Lower leg skin (tissue), 3 donors: Measurements from ENCODE around the gene ALDH1A2.

Source experiments
- POLR2A ChIP-seq, 2 donors: fragments of 450-650 bp; IDR thresholded peaks; one replicate each; pipeline ENCODE4 v1.6.1; 2016 to 2017; ENCODE audit warnings: antibody characterized with exemption in 2 of 2, mild to moderate bottlenecking in 1 of 2, moderate library complexity in 1 of 2
- TF ChIP-seq, protein P1 (sequence below), 3 donors: fragments of 450-650 bp; IDR thresholded peaks; one replicate each; pipeline ENCODE4 v1.5.1; 2016; ENCODE audit warnings: antibody characterized with exemption in 3 of 3, mild to moderate bottlenecking in 3 of 3, moderate library complexity in 2 of 3

GRCh38 chr15:57914350-57915055 lies 151.0 kb downstream of the ALDH1A2 start:
- TF ChIP-seq, protein P1, sequence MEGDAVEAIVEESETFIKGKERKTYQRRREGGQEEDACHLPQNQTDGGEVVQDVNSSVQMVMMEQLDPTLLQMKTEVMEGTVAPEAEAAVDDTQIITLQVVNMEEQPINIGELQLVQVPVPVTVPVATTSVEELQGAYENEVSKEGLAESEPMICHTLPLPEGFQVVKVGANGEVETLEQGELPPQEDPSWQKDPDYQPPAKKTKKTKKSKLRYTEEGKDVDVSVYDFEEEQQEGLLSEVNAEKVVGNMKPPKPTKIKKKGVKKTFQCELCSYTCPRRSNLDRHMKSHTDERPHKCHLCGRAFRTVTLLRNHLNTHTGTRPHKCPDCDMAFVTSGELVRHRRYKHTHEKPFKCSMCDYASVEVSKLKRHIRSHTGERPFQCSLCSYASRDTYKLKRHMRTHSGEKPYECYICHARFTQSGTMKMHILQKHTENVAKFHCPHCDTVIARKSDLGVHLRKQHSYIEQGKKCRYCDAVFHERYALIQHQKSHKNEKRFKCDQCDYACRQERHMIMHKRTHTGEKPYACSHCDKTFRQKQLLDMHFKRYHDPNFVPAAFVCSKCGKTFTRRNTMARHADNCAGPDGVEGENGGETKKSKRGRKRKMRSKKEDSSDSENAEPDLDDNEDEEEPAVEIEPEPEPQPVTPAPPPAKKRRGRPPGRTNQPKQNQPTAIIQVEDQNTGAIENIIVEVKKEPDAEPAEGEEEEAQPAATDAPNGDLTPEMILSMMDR (IDR thresholded peaks at IDR 0.05), result no peak
- no peak for TF ChIP-seq POLR2A (IDR thresholded peaks at IDR 0.05)
